HG02798 (cell line): ENCODE measurements around the gene C1QTNF8.

Source experiments
- ATAC-seq: cut with Tn5 transposase; IDR thresholded peaks from one replicate; pipeline ENCODE4 v1.9.1; 2021; ENCODE audit warnings: mild to moderate bottlenecking; ENCODE audit not compliant: unreplicated experiment, poor library complexity

Gene C1QTNF8

DNA sequence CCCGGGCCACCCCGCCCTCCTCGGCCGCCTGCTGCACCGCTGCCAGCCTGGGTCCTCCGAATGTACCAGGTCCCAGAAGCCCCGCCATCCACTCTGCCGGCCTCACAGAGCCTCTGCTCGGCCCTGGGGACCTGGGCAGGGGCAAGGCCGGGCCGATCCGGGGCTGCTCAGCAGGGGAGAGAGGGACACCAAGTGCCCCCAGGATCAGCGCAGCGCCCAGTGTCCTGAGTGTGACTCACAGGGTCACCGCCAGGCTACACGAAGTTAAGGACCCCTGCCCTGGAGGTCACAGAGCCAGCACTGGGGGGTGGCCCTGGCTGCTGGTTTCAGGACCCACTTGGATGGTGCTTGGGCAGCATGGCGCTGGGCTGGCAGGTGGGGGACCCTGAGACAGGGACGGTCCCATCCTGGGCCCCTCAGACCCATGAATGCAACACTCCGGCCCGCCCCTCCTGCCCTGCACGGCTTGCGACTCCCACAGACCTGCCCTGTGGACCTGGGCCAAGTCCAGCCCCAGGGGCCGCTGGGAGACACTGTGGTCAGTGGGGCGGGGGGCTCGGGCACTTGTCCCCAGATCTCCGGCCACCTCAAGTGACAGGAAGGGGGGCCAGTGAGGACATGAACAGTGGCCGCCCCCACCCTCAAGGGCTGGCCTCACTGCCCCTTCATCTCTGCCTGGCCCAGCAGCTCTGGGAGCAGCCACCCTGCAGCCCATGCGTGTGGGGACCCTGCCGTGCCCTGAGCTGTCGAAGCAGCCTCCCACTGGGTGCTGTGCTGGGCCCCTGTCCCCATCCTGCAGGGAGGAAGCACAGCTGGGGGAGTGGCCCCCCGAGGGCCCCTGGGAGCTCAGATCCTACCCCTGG, 46.7 kb downstream of the C1QTNF8 start:
- ATAC-seq, result no peak

- ATAC-seq, result no peak
These were observed 47.5 kb downstream of the C1QTNF8 start for GRCh38 chr16:1048442-1049112.

- ATAC-seq, result no peak
These were observed 48.2 kb downstream of the C1QTNF8 start for GRCh38 chr16:1047801-1048200.

DNA sequence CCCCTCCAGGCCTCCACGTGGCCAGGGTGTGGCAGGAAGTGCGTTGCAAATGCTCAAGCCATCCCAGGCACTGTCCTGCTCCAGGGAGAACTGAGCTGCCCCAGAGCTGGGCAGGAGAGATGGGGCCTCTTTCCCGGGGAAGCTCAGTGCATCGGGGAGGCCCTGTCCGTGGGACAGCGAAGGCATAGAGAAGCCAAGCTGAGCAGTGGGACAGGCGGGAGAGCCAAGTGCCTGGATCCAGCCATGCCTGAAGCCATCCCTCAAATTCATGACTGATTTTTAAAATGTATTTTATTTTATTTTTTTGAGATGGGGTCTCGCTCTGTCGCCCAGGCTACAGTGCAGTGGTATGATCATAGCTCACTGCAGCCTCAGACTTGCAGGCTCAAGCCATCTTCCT, 48.9 kb downstream of the C1QTNF8 start:
- ATAC-seq, result no peak

- ATAC-seq, result no peak
These were observed 49.8 kb downstream of the C1QTNF8 start for GRCh38 chr16:1045993-1046911.

GRCh38 chr16:1045310-1045992, 50.6 kb downstream of the C1QTNF8 start:
- ATAC-seq, result no peak

GRCh38 chr16:1044460-1045309, 51.4 kb downstream of the C1QTNF8 start:
- no peak for ATAC-seq

- no peak for ATAC-seq
These were observed 52.1 kb downstream of the C1QTNF8 start for GRCh38 chr16:1043881-1044451.

GRCh38 chr16:1042866-1043265, 53.2 kb downstream of the C1QTNF8 start:
- no peak for ATAC-seq

GRCh38 chr16:1042049-1042744, 53.8 kb downstream of the C1QTNF8 start:
- no peak for ATAC-seq

DNA sequence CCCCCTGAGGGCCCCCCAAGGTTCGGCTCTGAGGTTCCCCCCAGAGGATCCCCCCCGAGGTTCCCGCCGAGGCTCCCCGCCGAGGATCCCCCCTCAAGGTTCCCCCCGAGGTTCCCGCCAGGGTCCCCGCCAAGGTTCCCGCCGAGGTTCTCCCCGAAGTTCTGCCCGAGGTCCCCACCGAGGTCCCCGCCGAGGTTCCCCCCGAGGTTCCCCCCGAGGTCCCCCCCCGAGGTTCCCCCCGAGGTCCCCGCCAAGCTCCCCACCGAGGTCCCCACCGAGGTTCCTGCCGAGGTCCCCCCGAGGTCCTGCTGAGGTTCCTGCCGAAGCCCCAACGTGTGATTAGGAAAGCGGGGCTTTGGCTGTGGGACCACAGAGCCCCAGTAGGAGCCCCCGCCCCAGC, 55.7 kb downstream of the C1QTNF8 start:
- ATAC-seq, result no peak

DNA sequence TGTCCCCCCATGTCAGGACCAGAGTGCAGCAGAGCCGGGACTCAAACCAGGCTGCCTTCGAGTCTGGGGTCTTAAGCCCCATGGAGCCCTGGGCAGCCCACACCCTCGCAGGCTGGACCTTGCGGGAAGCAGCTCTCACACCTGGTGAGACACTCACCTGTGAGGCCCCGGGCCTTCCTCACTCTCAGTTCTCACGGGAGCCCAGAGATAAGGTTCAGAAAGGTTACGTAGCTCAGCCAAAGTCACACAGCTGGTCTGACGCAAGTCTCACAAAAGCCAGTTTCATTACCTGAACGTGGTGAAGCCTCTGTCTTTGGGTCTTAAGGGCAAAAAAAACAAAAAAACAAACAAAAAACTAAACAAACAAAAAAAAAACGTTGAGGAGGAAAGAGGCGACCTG, 56.3 kb downstream of the C1QTNF8 start:
- no peak for ATAC-seq

- no peak for ATAC-seq
These were observed 57.1 kb downstream of the C1QTNF8 start for GRCh38 chr16:1038932-1039331.
